ENCODE data around the gene CFAP126. TPM values are rescaled to one million over a fixed set of nuclear protein-coding genes. Genes with fewer than 3 reads are reported as not detected.
A peak's percentile ranks its signal among the peaks of the same experiment; 100 is the strongest.

The CFAP126 gene
- total and polyA plus RNA-seq, 2 of the 13 experiments (the other 11 are each of a cell fraction or from before 2014, with no cell fraction given), result not detected

- no peak for TF ChIP-seq TRIM24 (CRISPR knock-in tag; IDR thresholded peaks at IDR 0.05)
- TF ChIP-seq ZNF335 (CRISPR knock-in tag; IDR thresholded peaks at IDR 0.05), result no peak; the same call in 1 of the 2 replicates
- TF ChIP-seq PCBP1 (IDR thresholded peaks at IDR 0.05; ENCODE audit: borderline replicate concordance, low read depth, low read length), result no peak
- peak; percentile 87 for TF ChIP-seq HOXA3 (CRISPR knock-in tag; IDR thresholded peaks at IDR 0.05)
- TF ChIP-seq IRF2 (CRISPR knock-in tag; IDR thresholded peaks at IDR 0.05), result peak; percentile 77
- TF ChIP-seq NFE2L1 (CRISPR knock-in tag; IDR thresholded peaks at IDR 0.05; ENCODE audit: borderline replicate concordance), result no peak
- peak; percentile 55 for TF ChIP-seq TAF15 (IDR thresholded peaks at IDR 0.05; ENCODE audit: low read depth, low read length, poor library complexity, severe bottlenecking)
- peak; percentile 85 for TF ChIP-seq MED8 (CRISPR knock-in tag; IDR thresholded peaks at IDR 0.05; ENCODE audit: insufficient replicate concordance)
- TF ChIP-seq SMAD1 (CRISPR knock-in tag; IDR thresholded peaks at IDR 0.05; ENCODE audit: borderline replicate concordance, low read depth), result peak; percentile 19; the same call in 1 of the 2 replicates
- peak; percentile 39; the same call in 1 of the 2 replicates for TF ChIP-seq ZNF773 (CRISPR knock-in tag; IDR thresholded peaks at IDR 0.05; ENCODE audit: borderline replicate concordance)
- TF ChIP-seq ZNF546 (CRISPR knock-in tag; conservative IDR thresholded peaks at IDR 0.05), result 0 out of 2 replicates have a peak, but pooled peaks have one; percentile 34
- TF ChIP-seq MIER3 (CRISPR knock-in tag; IDR thresholded peaks at IDR 0.05; ENCODE audit: borderline replicate concordance), result peak; percentile 31; the same call in 1 of the 2 replicates
- TF ChIP-seq SOX5 (CRISPR knock-in tag; IDR thresholded peaks at IDR 0.05; ENCODE audit: borderline replicate concordance), result no peak
- TF ChIP-seq FOXP1 (IDR thresholded peaks at IDR 0.05), result no peak
- TF ChIP-seq FOXP1 (CRISPR knock-in tag; IDR thresholded peaks at IDR 0.05), result no peak
- peak; percentile 50; the same call in 1 of the 2 replicates for TF ChIP-seq ATF3 (CRISPR knock-in tag; IDR thresholded peaks at IDR 0.05)
- TF ChIP-seq LBX2 (CRISPR knock-in tag; IDR thresholded peaks at IDR 0.05; ENCODE audit: borderline replicate concordance), result no peak
- TF ChIP-seq ETS1 (CRISPR knock-in tag; IDR thresholded peaks at IDR 0.05), result no peak
- 0 out of 2 replicates have a peak, but pooled peaks have one; percentile 35 for TF ChIP-seq DMTF1 (CRISPR knock-in tag; IDR thresholded peaks at IDR 0.05)
- peak; percentile 88 for TF ChIP-seq KDM2A (CRISPR knock-in tag; IDR thresholded peaks at IDR 0.05; ENCODE audit: borderline replicate concordance, low read depth)
- no peak for TF ChIP-seq HHEX (CRISPR knock-in tag; IDR thresholded peaks at IDR 0.05)
- TF ChIP-seq MAFK (conservative IDR thresholded peaks at IDR 0.05 in 1 of 2, IDR thresholded peaks at IDR 0.05 in 1 of 2; ENCODE audit: low read length in 2 of 2), result no peak
- peak; percentile 68; the same call in 1 of the 2 replicates for TF ChIP-seq ZNF878 (CRISPR knock-in tag; IDR thresholded peaks at IDR 0.05)
- TF ChIP-seq SALL1 (CRISPR knock-in tag; IDR thresholded peaks at IDR 0.05), result peak; percentile 64; the same call in 1 of the 2 replicates
- TF ChIP-seq TSC22D2 (CRISPR knock-in tag; IDR thresholded peaks at IDR 0.05; ENCODE audit: borderline replicate concordance), result peak; percentile 64; the same call in 1 of the 2 replicates
- no peak for TF ChIP-seq ZNF260 (CRISPR knock-in tag; IDR thresholded peaks at IDR 0.05; ENCODE audit: borderline replicate concordance, low read depth)
- TF ChIP-seq POGZ (CRISPR knock-in tag; IDR thresholded peaks at IDR 0.05), result 0 out of 2 replicates have a peak, but pooled peaks have one; percentile 51
Observed at GRCh38 chr1:161399257-161399998, 31.8 kb upstream of the CFAP126 start (continued).

All from HepG2 (cell line).